Endothelial cell of umbilical vein (primary cell): ENCODE data around the gene TJP3. TPM values are rescaled to one million over a fixed set of nuclear protein-coding genes. Genes with fewer than 3 reads are reported as not detected.
A peak's percentile ranks its signal among the peaks of the same experiment; 100 is the strongest.

Experiments used
- BruUV-seq: library from RNA; stranded (reverse); fragments of 400-500 nt; replicated peaks from 2 replicates; lab custom pipeline; 2021; lab: Mats Ljungman, UMichigan
- CTCF ChIA-PET: fragments of 300-600, 350-600 bp; sonication (Branson Sonifier 250); formaldehyde crosslinking; loops from one replicate; lab custom pipeline; 2021; ENCODE audit warnings: antibody characterized with exemption, inconsistent platforms; lab: Charles Lee
- POLR2A ChIA-PET: fragments of 300-600, 350-600 bp; sonication (Branson Sonifier 250); formaldehyde crosslinking; loops from one replicate; lab custom pipeline; 2021; ENCODE audit warnings: antibody characterized with exemption, inconsistent platforms; lab: Charles Lee
- DNase-seq: peaks from one replicate; pipeline ENCODE4 v3.0.0-alpha.2; 2011; ENCODE audit warnings: low read depth, low spot score
- FAIRE-seq: peaks from 2 replicates; lab custom pipeline; 2011; peaks lifted over from hg19 to GRCh38; lab: Jason Lieb, UNC
- H2AFZ ChIP-seq: 2 replicates; pipeline ENCODE4 v1.6.0; 2012; ENCODE audit warnings: low read depth, low read length, control low read depth, inconsistent platforms
- H3K27ac ChIP-seq: 2 replicates; pipeline ENCODE4 v1.5.1; 2011; ENCODE audit warnings: low read depth, mild to moderate bottlenecking, control low read depth, low read length, moderate library complexity; ENCODE audit not compliant: insufficient read depth
- H3K27me3 ChIP-seq, 2 experiments: 2 replicates each; pipeline versions ENCODE4 v1.6.0 to v1.6.1; 2011; ENCODE audit warnings: low read length in 2 of 2, mixed read lengths in 1 of 2; ENCODE audit not compliant: control insufficient read depth in 2 of 2, insufficient read depth in 2 of 2
- H3K36me3 ChIP-seq, 2 experiments: 2 replicates in 1 of 2; 3 replicates in 1 of 2; pipeline ENCODE4 v1.5.1; 2011; ENCODE audit warnings: low read length in 2 of 2, mild to moderate bottlenecking in 1 of 2, moderate library complexity in 1 of 2; ENCODE audit not compliant: control insufficient read depth in 2 of 2, insufficient read depth in 2 of 2; ENCODE audit errors: extremely low read depth in 1 of 2
- H3K4me1 ChIP-seq: 3 replicates; pipeline ENCODE4 v1.5.1; 2011; ENCODE audit warnings: mild to moderate bottlenecking, low read length; ENCODE audit not compliant: control insufficient read depth, insufficient read depth; ENCODE audit errors: extremely low read depth
- H3K4me2 ChIP-seq: 2 replicates; pipeline ENCODE4 v1.6.1; 2011; ENCODE audit warnings: low read length, control low read depth, mixed read lengths; ENCODE audit not compliant: insufficient read depth
- H3K4me3 ChIP-seq, 3 experiments: fragments of 200-600 bp in 1 of 3; sonication (generic), shearing (Covaris generic) in 1 of 3; replicated peaks in 1 of 3; 2 replicates each; pipeline ENCODE4 v1.5.1; 2011 to 2016; ENCODE audit warnings: control low read depth in 3 of 3, low read length in 3 of 3, mild to moderate bottlenecking in 2 of 3, inconsistent platforms in 1 of 3, low read depth in 1 of 3, moderate library complexity in 1 of 3; ENCODE audit not compliant: insufficient read depth in 1 of 3
- H3K79me2 ChIP-seq: 2 replicates; pipeline ENCODE4 v1.6.0; 2012; ENCODE audit warnings: low read length, inconsistent platforms; ENCODE audit not compliant: control insufficient read depth, insufficient read depth
- H3K9ac ChIP-seq: replicated peaks from 2 replicates; pipeline ENCODE3; 2011; ENCODE audit warnings: low read length, control low read depth; ENCODE audit not compliant: insufficient read depth; ENCODE audit errors: extremely low read depth
- H3K9me1 ChIP-seq: replicated peaks from 3 replicates; pipeline ENCODE4 v1.6.0; 2011; ENCODE audit warnings: mild to moderate bottlenecking, low read length; ENCODE audit not compliant: control insufficient read depth, insufficient read depth; ENCODE audit errors: extremely low read depth
- H3K9me3 ChIP-seq: replicated peaks from 2 replicates; pipeline ENCODE4 v1.5.1; 2012; ENCODE audit warnings: low read length, inconsistent platforms; ENCODE audit not compliant: control insufficient read depth, insufficient read depth
- H4K20me1 ChIP-seq: replicated peaks from 2 replicates; pipeline ENCODE3; 2011; ENCODE audit warnings: mild to moderate bottlenecking, low read length; ENCODE audit not compliant: control insufficient read depth, insufficient read depth; ENCODE audit errors: extremely low read depth
- CTCF ChIP-seq, 2 donors: IDR thresholded peaks; 1 replicate in 1 of 2; 2 replicates in 1 of 2; pipeline ENCODE4 v1.5.1; 2011; ENCODE audit warnings: low read length in 2 of 2, mild to moderate bottlenecking in 2 of 2, moderate library complexity in 2 of 2, control low read depth in 1 of 2, inconsistent platforms in 1 of 2, low read depth in 1 of 2; ENCODE audit not compliant: insufficient read depth in 1 of 2; ENCODE audit errors: extremely low read depth in 1 of 2
- EZH2 ChIP-seq: IDR thresholded peaks from 2 replicates; pipeline ENCODE4 v1.6.1; 2012; ENCODE audit warnings: borderline replicate concordance, low read depth, mild to moderate bottlenecking, moderate library complexity, low read length, inconsistent platforms; ENCODE audit not compliant: severe bottlenecking
- FOS ChIP-seq: IDR thresholded peaks from 2 replicates; pipeline ENCODE4 v1.6.1; 2011; ENCODE audit warnings: mild to moderate bottlenecking, low read length, moderate library complexity, borderline replicate concordance; ENCODE audit not compliant: insufficient read depth
- GATA2 ChIP-seq: IDR thresholded peaks from 2 replicates; pipeline ENCODE4 v1.7.0; 2011; ENCODE audit warnings: low read depth, mild to moderate bottlenecking, moderate library complexity, mixed read lengths, low read length; ENCODE audit not compliant: insufficient read length, insufficient read depth
- JUN ChIP-seq: IDR thresholded peaks from 2 replicates; pipeline ENCODE4 v1.6.1; 2011; ENCODE audit warnings: borderline replicate concordance, low read depth; ENCODE audit not compliant: insufficient read length, insufficient read depth
- MAX ChIP-seq: IDR thresholded peaks from 2 replicates; pipeline ENCODE4 v1.6.1; 2011; ENCODE audit not compliant: insufficient read depth, insufficient read length
- MYC ChIP-seq: IDR thresholded peaks from one replicate; pipeline ENCODE4 v1.6.1; 2011; ENCODE audit warnings: mild to moderate bottlenecking, low read depth, low read length
- POLR2A ChIP-seq: IDR thresholded peaks from 2 replicates; pipeline ENCODE4 v1.6.1; 2012; ENCODE audit warnings: low read depth, mild to moderate bottlenecking, control low read depth, low read length
- POLR2AphosphoS5 ChIP-seq: IDR thresholded peaks from 2 replicates; pipeline ENCODE4 v1.6.1; 2012; ENCODE audit warnings: low read depth, mild to moderate bottlenecking, control low read depth, low read length, moderate library complexity; ENCODE audit not compliant: insufficient read depth
- dilution Hi-C: fragments of 300-500 bp; cut with MboI; formaldehyde crosslinking; loops from one replicate; pipeline ENCODE4 v1.15.0; 2019; ENCODE audit warnings: low sequenced_read_pairs; ENCODE audit not compliant: extremely low pct_ligation_motif_present
- intact Hi-C: fragments of 100-400 bp; cut with micrococcal nuclease; formaldehyde crosslinking; loops from one replicate; pipeline ENCODE4 v1.10.0; 2022
- polyA plus RNA-seq, 4 experiments: library from polyadenylated mRNA; depleted of rRNA in 3 of 4; stranded (reverse) in 3 of 4; unstranded in 1 of 4; fragments of >200 nt; gene quantifications; 2 replicates each; pipeline versions ENCODE4 v1.2.1 to v1.2.3, GENCODE V29; 2011 to 2012; ENCODE audit warnings: missing spikeins in 1 of 4
- total RNA-seq: library from RNA; stranded (reverse); gene quantifications from 2 replicates; pipeline ENCODE4 v1.2.3, GENCODE V29; 2021

The TJP3 gene
- total and polyA plus RNA-seq, 2 donors (not counting 3 experiments of a cell fraction or from before 2014, with no cell fraction given) = 0.10 TPM; not detected in 1

DNA sequence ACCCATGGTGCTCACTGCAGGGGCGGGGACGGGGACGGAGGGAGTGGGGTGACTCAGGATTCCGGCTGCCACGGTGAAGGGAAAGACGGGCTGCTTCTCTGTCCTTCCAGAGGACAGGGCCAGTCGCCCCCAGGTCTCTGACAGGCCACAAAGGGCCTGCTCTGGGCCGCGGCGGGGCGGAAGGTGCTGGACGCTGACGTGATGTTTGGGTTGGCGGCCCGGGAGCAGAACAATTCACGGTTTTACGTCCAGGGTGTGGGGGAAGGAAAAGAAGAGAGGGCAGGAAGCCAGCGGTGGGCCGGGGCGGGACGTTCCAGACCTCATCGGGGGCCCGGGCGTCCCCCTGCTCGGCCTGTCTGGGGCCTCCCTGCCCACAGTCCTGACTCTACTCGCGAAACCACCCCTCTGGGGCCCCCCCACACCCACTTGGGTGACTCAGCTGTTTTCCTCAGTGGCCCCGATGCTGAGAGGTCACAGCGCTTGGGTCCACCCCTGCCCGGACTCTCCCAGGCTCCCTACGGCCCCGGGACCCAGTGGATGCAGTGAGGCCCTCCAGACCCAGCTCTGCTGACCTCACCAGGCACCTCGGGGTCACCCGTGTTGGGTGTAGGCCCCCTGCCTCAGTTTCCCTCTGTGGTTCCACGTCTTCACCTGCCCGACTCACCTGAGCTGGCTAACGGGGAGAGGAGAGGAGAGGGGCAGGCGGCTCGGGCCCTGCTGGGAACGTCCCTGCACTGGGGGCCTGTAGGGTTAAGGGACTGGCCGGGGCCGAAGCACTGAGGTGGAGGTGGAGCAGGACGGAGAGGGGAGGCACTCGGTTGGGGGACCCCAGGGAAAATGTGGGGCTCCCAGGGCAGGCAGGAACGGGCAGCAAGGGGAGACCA, 37.1 kb upstream of the TJP3 start:
- ChIA-PET CTCF (interaction anchor here (1.4 to 7.6 kb wide), 5 partner anchors 13 to 29 kb away, joined by 3 to 66 read pairs (median 10); partner anchors contain the start of gene PIP5K1C), POLR2A (interaction anchor here (1.1 to 2.0 kb wide), 3 partner anchors 11 to 26 kb away, joined by 3 to 8 read pairs (median 6); no protein-coding TSS in a partner anchor)
- H3K9ac ChIP-seq = peak overlapping the region; percentile 87
- H2AFZ ChIP-seq = peak overlapping the region; percentile 12
- no peaks in the 10 kb centered on the region for H3K27me3 ChIP-seq
- FAIRE-seq = peak; percentile 92
- H3K79me2 ChIP-seq = peaks cover 11% of the 10 kb centered on the region
- DNase-seq = peak; percentile 84
- dilution Hi-C loops (no loop called here), intact Hi-C loops (loop anchor here (1.0 to 5.0 kb wide), 3 partner anchors 12 to 99 kb away; partner anchors contain the start of genes HMG20B and PIP5K1C)
- peak overlapping the region; percentile 58 for H3K4me2 ChIP-seq
- no peaks in the 10 kb centered on the region for H4K20me1 ChIP-seq
- H3K4me1 ChIP-seq = peaks cover 28% of the 10 kb centered on the region
- H3K36me3 ChIP-seq = no peaks in the 10 kb centered on the region
- TF ChIP-seq POLR2AphosphoS5 = peak; percentile 83
- TF ChIP-seq CTCF (IDR thresholded peaks at IDR 0.05; ENCODE audit: extremely low read depth in 1 of 2, insufficient read depth in 1 of 2, low read depth in 1 of 2, low read length in 2 of 2) = no peak
- no peak for TF ChIP-seq JUN
- TF ChIP-seq MAX = no peak
- TF ChIP-seq FOS = peak; percentile 36
- no peak for TF ChIP-seq GATA2
- TF ChIP-seq EZH2 = no peak
- TF ChIP-seq MYC = no peak
- TF ChIP-seq POLR2A = peak; percentile 45
- BruUV-seq = TSS peak; percentile 56
- peak overlapping the region; percentile 98 for H3K27ac ChIP-seq
- H3K9me1 ChIP-seq = no peaks in the 10 kb centered on the region
- H3K4me3 ChIP-seq = peak overlapping the region in 2 of 3 experiments; percentile 4 to 15
- no peaks in the 10 kb centered on the region for H3K9me3 ChIP-seq
